Fibroblast of lung (primary cell): Measurements from ENCODE around the gene CAB39L. TPM values are rescaled to one million over a fixed set of nuclear protein-coding genes. Genes with fewer than 3 reads are reported as not detected.

ENCODE experiments used
- DNase-seq, 2 donors: peaks; one replicate each; pipeline versions ENCODE4 v3.0.0 to v3.0.0-alpha.2; 2010; ENCODE audit warnings: low read depth in 2 of 2
- H2AFZ ChIP-seq: 2 replicates; pipeline ENCODE4 v1.5.1; 2012; ENCODE audit warnings: low read length, control low read depth, inconsistent platforms
- H3K27ac ChIP-seq: 2 replicates; pipeline ENCODE4 v1.5.1; 2011; ENCODE audit warnings: low read length, control low read depth; ENCODE audit not compliant: insufficient read depth
- H3K27me3 ChIP-seq: 2 replicates; pipeline ENCODE4 v1.5.1; 2011; ENCODE audit warnings: mild to moderate bottlenecking, low read length; ENCODE audit not compliant: control insufficient read depth, insufficient read depth
- H3K36me3 ChIP-seq: 2 replicates; pipeline ENCODE4 v1.5.1; 2011; ENCODE audit warnings: low read length; ENCODE audit not compliant: control insufficient read depth, insufficient read depth
- H3K4me1 ChIP-seq: 2 replicates; pipeline ENCODE4 v1.5.1; 2011; ENCODE audit warnings: low read length; ENCODE audit not compliant: control insufficient read depth, insufficient read depth; ENCODE audit errors: extremely low read depth
- H3K4me2 ChIP-seq: 2 replicates; pipeline ENCODE4 v1.5.1; 2011; ENCODE audit warnings: low read length, control low read depth; ENCODE audit not compliant: insufficient read depth; ENCODE audit errors: extremely low read depth
- H3K4me3 ChIP-seq, 4 experiments: fragments of 200-600 bp in 1 of 4; sonication (generic) in 1 of 4; replicated peaks in 1 of 4; 2 replicates each; pipeline ENCODE4 v1.5.1; 2011 to 2016; ENCODE audit warnings: low read length in 4 of 4, low read depth in 3 of 4, mild to moderate bottlenecking in 3 of 4, control low read depth in 2 of 4, inconsistent platforms in 1 of 4, mixed read lengths in 1 of 4; ENCODE audit not compliant: insufficient read depth in 1 of 4; ENCODE audit errors: control extremely low read depth in 1 of 4
- H3K79me2 ChIP-seq: 2 replicates; pipeline ENCODE4 v1.5.1; 2012; ENCODE audit warnings: mild to moderate bottlenecking, low read length, inconsistent platforms; ENCODE audit not compliant: control insufficient read depth, insufficient read depth
- H3K9ac ChIP-seq: 2 replicates; pipeline ENCODE4 v1.5.1; 2011; ENCODE audit warnings: mild to moderate bottlenecking, low read length, control low read depth; ENCODE audit not compliant: insufficient read depth
- H3K9me3 ChIP-seq: 2 replicates; pipeline ENCODE4 v1.5.1; 2012; ENCODE audit warnings: low read depth, low read length; ENCODE audit not compliant: control insufficient read depth, insufficient read depth
- H4K20me1 ChIP-seq: 2 replicates; pipeline ENCODE4 v1.5.1; 2011; ENCODE audit warnings: low read length; ENCODE audit not compliant: control insufficient read depth, insufficient read depth; ENCODE audit errors: extremely low read depth
- CTCF ChIP-seq, 2 donors: IDR thresholded peaks in 1 of 2; conservative IDR thresholded peaks in 1 of 2; 1 replicate in 1 of 2; 2 replicates in 1 of 2; pipeline ENCODE4 v1.5.1; 2011 to 2012; ENCODE audit warnings: low read length in 2 of 2, control low read depth in 1 of 2, inconsistent platforms in 1 of 2, low read depth in 1 of 2, mild to moderate bottlenecking in 1 of 2
- EZH2 ChIP-seq: IDR thresholded peaks from 2 replicates; pipeline ENCODE4 v1.5.1; 2012; ENCODE audit warnings: low read length, control low read depth, mild to moderate bottlenecking; ENCODE audit errors: missing control alignments
- polyA plus RNA-seq, 2 donors: library from polyadenylated mRNA; depleted of rRNA in 1 of 2; stranded (reverse) in 1 of 2; unstranded in 1 of 2; fragments of >200 nt; gene quantifications; 2 replicates each; pipeline ENCODE4 v1.2.1, GENCODE V29; 2011 to 2012; ENCODE audit warnings: missing spikeins in 1 of 2
- total RNA-seq: library from RNA; depleted of rRNA; stranded (reverse); fragments of >200 nt; gene quantifications from 2 replicates; pipeline ENCODE4 v1.2.1, GENCODE V29; 2014

The CAB39L gene
- total and polyA plus RNA-seq, 2 donors (not counting 1 experiment from before 2014, with no cell fraction given): 9.4 to 13.0 TPM

GRCh38 chr13:49320975-49321374 is 122.9 kb downstream of the CAB39L start:
- Histone ChIP-seq H3K9ac (no peak overlapping the region), H4K20me1 (no peaks in the 10 kb centered on the region), H3K27me3 (no peaks in the 10 kb centered on the region), H3K9me3 (no peaks in the 10 kb centered on the region), H3K79me2 (no peaks in the 10 kb centered on the region), H3K4me2 (no peak overlapping the region), H2AFZ (no peak overlapping the region), H3K4me3 (no peak overlapping the region), H3K36me3 (no peaks in the 10 kb centered on the region), H3K4me1 (no peaks in the 10 kb centered on the region), H3K27ac (no peak overlapping the region)
- TF ChIP-seq CTCF (conservative IDR thresholded peaks at IDR 0.05 in 1 of 2, IDR thresholded peaks at IDR 0.05 in 1 of 2; ENCODE audit: low read depth in 1 of 2, low read length in 2 of 2) (no peak), EZH2 (no peak)
- DNase-seq: peak in 1 of 2 donors; percentile 29

GRCh38 chr13:49319951-49320350 is 123.9 kb downstream of the CAB39L start:
- H2AFZ ChIP-seq: no peak overlapping the region
- no peak overlapping the region for H3K27ac ChIP-seq
- no peak overlapping the region for H3K9ac ChIP-seq
- H3K4me2 ChIP-seq: no peak overlapping the region
- no peaks in the 10 kb centered on the region for H3K27me3 ChIP-seq
- H3K36me3 ChIP-seq: no peaks in the 10 kb centered on the region
- H3K9me3 ChIP-seq: no peaks in the 10 kb centered on the region
- TF ChIP-seq EZH2 (no peak), CTCF (conservative IDR thresholded peaks at IDR 0.05 in 1 of 2, IDR thresholded peaks at IDR 0.05 in 1 of 2; ENCODE audit: low read depth in 1 of 2, low read length in 2 of 2) (no peak)
- no peaks in the 10 kb centered on the region for H3K79me2 ChIP-seq
- H3K4me3 ChIP-seq: no peak overlapping the region
- H4K20me1 ChIP-seq: no peaks in the 10 kb centered on the region
- H3K4me1 ChIP-seq: no peaks in the 10 kb centered on the region
- no peak for DNase-seq

- Histone ChIP-seq H3K9ac (no peak overlapping the region), H3K79me2 (no peaks in the 10 kb centered on the region), H3K4me1 (peaks cover 3% of the 10 kb centered on the region), H3K27me3 (no peaks in the 10 kb centered on the region), H3K9me3 (no peaks in the 10 kb centered on the region), H3K27ac (no peak overlapping the region), H4K20me1 (no peaks in the 10 kb centered on the region), H3K4me2 (no peak overlapping the region), H3K36me3 (no peaks in the 10 kb centered on the region), H2AFZ (no peak overlapping the region), H3K4me3 (no peak overlapping the region)
- no peak for TF ChIP-seq CTCF (conservative IDR thresholded peaks at IDR 0.05 in 1 of 2, IDR thresholded peaks at IDR 0.05 in 1 of 2; ENCODE audit: low read depth in 1 of 2, low read length in 2 of 2)
- no peak for TF ChIP-seq EZH2
- peak; percentile 35 to 68 for DNase-seq
Measured at GRCh38 chr13:49319551-49319950, 124.3 kb downstream of the CAB39L start.
